Adipocyte (in vitro differentiated cells): ENCODE data around the gene CD244.
"Not testable (repeated sequence)": the region's sequence is repeated elsewhere in the genome, so short reads cannot be mapped to it uniquely, and the experiment has no call there.

Experiments used
- DNase-seq: peaks from one replicate; pipeline ENCODE4 v3.0.0-alpha.2; 2015; ENCODE audit warnings: low read depth
- H3K27me3 ChIP-seq: replicated peaks from 2 replicates; pipeline ENCODE4 v1.7.0; 2013; ENCODE audit warnings: mild to moderate bottlenecking, low read length, moderate library complexity; ENCODE audit not compliant: control insufficient read depth, insufficient read depth
- H3K36me3 ChIP-seq: 2 replicates; pipeline ENCODE4 v1.7.0; 2013; ENCODE audit warnings: low read length, mild to moderate bottlenecking, moderate library complexity; ENCODE audit not compliant: control insufficient read depth, insufficient read depth, severe bottlenecking
- H3K4me1 ChIP-seq: 2 replicates; pipeline ENCODE4 v1.7.0; 2013; ENCODE audit warnings: mild to moderate bottlenecking, low read length, moderate library complexity; ENCODE audit not compliant: control insufficient read depth, insufficient read depth
- H3K4me3 ChIP-seq: 2 replicates; pipeline ENCODE4 v1.7.0; 2013; ENCODE audit warnings: mild to moderate bottlenecking, low read length, moderate library complexity
- H3K9ac ChIP-seq: 2 replicates; pipeline ENCODE4 v1.7.0; 2013; ENCODE audit warnings: mild to moderate bottlenecking, low read length, moderate library complexity
- H3K9me3 ChIP-seq: 2 replicates; pipeline ENCODE4 v1.7.0; 2013; ENCODE audit warnings: mild to moderate bottlenecking, low read length, moderate library complexity; ENCODE audit not compliant: control insufficient read depth

CD244 gene

GRCh38 chr1:160862203-160863060 lies at the start of gene CD244:
Gene CD244 (minus strand): TSS chr1:160862887. CDS start chr1:160862677, 210 bp downstream.
- Histone ChIP-seq H3K9ac (no peak within 1 kb of the TSS), H3K36me3 (no peaks in the 10 kb centered on the region), H3K27me3 (peaks cover 5% of the 10 kb centered on the region), H3K9me3 (no peaks in the 10 kb centered on the region), H3K4me3 (no peak within 1 kb of the TSS), H3K4me1 (no peaks in the 10 kb centered on the region)
- DNase-seq, result no peak

- Histone ChIP-seq H3K4me3 (no peak overlapping the region), H3K9ac (no peak overlapping the region)
These were observed 49.2 kb upstream of the CD244 start for GRCh38 chr1:160911925-160912324.

GRCh38 chr1:160911441-160911840 lies 48.8 kb upstream of the CD244 start:
- no peak for DNase-seq
- Histone ChIP-seq H3K4me1 (no peaks in the 10 kb centered on the region), H3K36me3 (no peaks in the 10 kb centered on the region), H3K27me3 (peaks cover 3% of the 10 kb centered on the region), H3K9ac (no peak overlapping the region), H3K4me3 (no peak overlapping the region), H3K9me3 (no peaks in the 10 kb centered on the region)

More at GRCh38 chr1:160911925-160912324, 49.2 kb upstream of the CD244 start:
- no peaks in the 10 kb centered on the region for H3K36me3 ChIP-seq
- H3K27me3 ChIP-seq, result peaks cover 3% of the 10 kb centered on the region
- H3K9me3 ChIP-seq, result no peaks in the 10 kb centered on the region
- H3K4me1 ChIP-seq, result no peaks in the 10 kb centered on the region
- no peak for DNase-seq

GRCh38 chr1:160910170-160910750 lies 47.6 kb upstream of the CD244 start:
- no peak overlapping the region for H3K4me3 ChIP-seq
- no peaks in the 10 kb centered on the region for H3K9me3 ChIP-seq
- DNase-seq, result no peak
- H3K9ac ChIP-seq, result no peak overlapping the region
- no peaks in the 10 kb centered on the region for H3K36me3 ChIP-seq
- H3K27me3 ChIP-seq, result peaks cover 9% of the 10 kb centered on the region
- H3K4me1 ChIP-seq, result no peaks in the 10 kb centered on the region

GRCh38 chr1:160907976-160908375 lies 45.3 kb upstream of the CD244 start:
- Histone ChIP-seq H3K9ac (no peak overlapping the region), H3K27me3 (peaks cover 12% of the 10 kb centered on the region), H3K36me3 (no peaks in the 10 kb centered on the region), H3K4me1 (no peaks in the 10 kb centered on the region), H3K9me3 (no peaks in the 10 kb centered on the region), H3K4me3 (no peak overlapping the region)
- DNase-seq, result peak; percentile 1

GRCh38 chr1:160905617-160905989 lies 42.9 kb upstream of the CD244 start:
- DNase-seq, result no peak

GRCh38 chr1:160904783-160905616 lies 42.3 kb upstream of the CD244 start:
- Histone ChIP-seq H3K36me3 (no peaks in the 10 kb centered on the region), H3K4me3 (no peak overlapping the region), H3K4me1 (no peaks in the 10 kb centered on the region), H3K9ac (no peak overlapping the region), H3K9me3 (no peaks in the 10 kb centered on the region), H3K27me3 (peaks cover 9% of the 10 kb centered on the region)
- DNase-seq, result no peak

More at GRCh38 chr1:160905617-160905989, 42.9 kb upstream of the CD244 start:
- peaks cover 9% of the 10 kb centered on the region for H3K27me3 ChIP-seq
- no peaks in the 10 kb centered on the region for H3K36me3 ChIP-seq
- H3K4me1 ChIP-seq, result no peaks in the 10 kb centered on the region
- no peaks in the 10 kb centered on the region for H3K9me3 ChIP-seq
- H3K4me3 ChIP-seq, result no peak overlapping the region
- H3K9ac ChIP-seq, result no peak overlapping the region

- not testable (repeated sequence) for DNase-seq, H3K36me3 ChIP-seq, H3K9ac ChIP-seq, H3K9me3 ChIP-seq, H3K4me1 ChIP-seq, H3K4me3 ChIP-seq, H3K27me3 ChIP-seq
These were observed 39.6 kb upstream of the CD244 start for GRCh38 chr1:160902251-160902650.

GRCh38 chr1:160901768-160902167 lies 39.1 kb upstream of the CD244 start:
- Histone ChIP-seq H3K4me3 (no peak overlapping the region), H3K4me1 (no peaks in the 10 kb centered on the region), H3K27me3 (peaks cover 9% of the 10 kb centered on the region), H3K9ac (no peak overlapping the region), H3K9me3 (no peaks in the 10 kb centered on the region), H3K36me3 (no peaks in the 10 kb centered on the region)
- no peak for DNase-seq

GRCh38 chr1:160900683-160901082 lies 38.0 kb upstream of the CD244 start:
- DNase-seq, H3K4me3 ChIP-seq, H3K36me3 ChIP-seq, H3K9me3 ChIP-seq, H3K9ac ChIP-seq, H3K27me3 ChIP-seq, H3K4me1 ChIP-seq: not testable (repeated sequence)
